Adrenal gland (tissue), 12 donors: Measurements from ENCODE around the gene GALT. TPM values are rescaled to one million over a fixed set of nuclear protein-coding genes. Genes with fewer than 3 reads are reported as not detected.

Source experiments
- DNase-seq, 7 donors: peaks; one replicate each; pipeline ENCODE4 v3.0.0-alpha.2; 2019 to 2020
- H3K27ac ChIP-seq, 5 donors: fragments of 200-600 bp; sonication (generic) in 4 of 5; 1 replicate in 3 of 5; 2 replicates in 2 of 5; pipeline versions ENCODE4 v1.5.1 to v1.8.0; 2016 to 2020; ENCODE audit warnings: mild to moderate bottlenecking in 1 of 5
- H3K27me3 ChIP-seq: fragments of 200-600 bp; 2 replicates; pipeline ENCODE4 v1.8.0; 2021
- H3K36me3 ChIP-seq, 2 donors: fragments of 200-600 bp; replicated peaks in 1 of 2; 1 replicate in 1 of 2; 2 replicates in 1 of 2; pipeline versions ENCODE4 v1.5.1 to v1.8.0; 2018 to 2022
- H3K4me1 ChIP-seq, 2 donors: fragments of 200-600 bp; replicated peaks in 1 of 2; 1 replicate in 1 of 2; 2 replicates in 1 of 2; pipeline versions ENCODE4 v1.5.1 to v1.8.0; 2018 to 2021
- H3K4me3 ChIP-seq, 4 donors: fragments of 200-600 bp; sonication (generic) in 3 of 4; one replicate each; pipeline ENCODE4 v1.5.1; 2016 to 2018
- H3K9me3 ChIP-seq, 3 donors: fragments of 200-600 bp; sonication (generic) in 1 of 3; replicated peaks in 1 of 3; 1 replicate in 2 of 3; 2 replicates in 1 of 3; pipeline versions ENCODE4 v1.5.1 to v1.8.0; 2016 to 2021
- CTCF ChIP-seq, 6 experiments: fragments of 450-650 bp in 4 of 6; fragments of 200-600 bp in 2 of 6; sonication (generic) in 1 of 6; IDR thresholded peaks; 1 replicate in 5 of 6; 2 replicates in 1 of 6; pipeline versions ENCODE4 v1.5.1 to v1.8.0; 2016 to 2021; ENCODE audit warnings: antibody characterized with exemption in 6 of 6, mild to moderate bottlenecking in 2 of 6, moderate library complexity in 1 of 6
- POLR2A ChIP-seq, 2 donors: fragments of 450-650 bp; IDR thresholded peaks; one replicate each; pipeline ENCODE4 v1.6.1; 2017; ENCODE audit warnings: antibody characterized with exemption in 2 of 2, mild to moderate bottlenecking in 2 of 2, moderate library complexity in 1 of 2
- WGBS, 4 donors: extraction: QIAGEN DNeasy Blood & Tissue Kit in 2 of 4; methylation state at CpG; one replicate each; pipeline versions ENCODE4 v1.1.5 to v1.1.7; 2013 to 2017; 5-methylcytosine and 5-hydroxymethylcytosine counted together
- intact Hi-C, 2 donors: fragments of 100-400 bp; cut with DNase I; formaldehyde crosslinking; loops; one replicate each; pipeline versions ENCODE4 v1.14.1 to v1.15.0; 2022 to 2023
- polyA plus RNA-seq, 3 donors: library from polyadenylated mRNA; stranded (reverse); fragments of 200-250 nt in 2 of 3; fragments of 350-450 nt in 1 of 3; fragmentation: Illumina TruSeq in 1 of 3; extraction: RNeasy Lipid Tissue Mini Kit (QIAGEN cat#74804) in 1 of 3; gene quantifications; one replicate each; pipeline ENCODE4 v1.2.3, GENCODE V29; 2013 to 2014
- total RNA-seq, 9 donors: library from RNA; depleted of rRNA in 4 of 9; stranded (reverse); fragments of >200 nt in 4 of 9; fragments of 120-200 nt in 1 of 9; fragmentation: NEBNext Ultra II Directional in 1 of 9; extraction: Animal tissue kit (Norgen Biotek cat#: 25700) in 1 of 9; gene quantifications; one replicate each; pipeline versions ENCODE4 v1.1.0 to v1.2.4, GENCODE V29; 2013 to 2023
- donor health status: healthy with polysubstance abuse.
- donor health status: Bipolar disorder and iron deficiency.
- donor health status: DM: yes; HTN: yes; CAD: no.
- donor health status: DM: no; HTN: no; CAD: no.
- donor health status: DM: no; HTN: no; CAD: no.
- donor health status: DM: yes; HTN: yes; CAD: no.

GALT gene
- total and polyA plus RNA-seq, 12 donors, result 37.5 to 147 (median 87.6) TPM

GRCh38 chr9:34689116-34689470 lies 42.6 kb downstream of the GALT start:
- TF ChIP-seq POLR2A (IDR thresholded peaks at IDR 0.05), result no peak
- no peak for TF ChIP-seq CTCF (IDR thresholded peaks at IDR 0.05)
- no peak overlapping the region for H3K27ac ChIP-seq
- H3K9me3 ChIP-seq, result no peaks in the 10 kb centered on the region

GRCh38 chr9:34689512-34689911 lies 43.0 kb downstream of the GALT start:
- no peak for DNase-seq
- no peaks in the 10 kb centered on the region for H3K9me3 ChIP-seq
- no peak overlapping the region for H3K4me3 ChIP-seq
- no peak for TF ChIP-seq POLR2A (IDR thresholded peaks at IDR 0.05)
- TF ChIP-seq CTCF (IDR thresholded peaks at IDR 0.05), result no peak
- no peak overlapping the region for H3K27ac ChIP-seq
- WGBS, 4 donors, result 73 to 85% (median 78%) methylated on average over 8 of the region's 8 CpGs
- H3K4me1 ChIP-seq, result no peaks in the 10 kb centered on the region
- intact Hi-C loops, result no loop called here
- no peaks in the 10 kb centered on the region for H3K27me3 ChIP-seq
- H3K36me3 ChIP-seq, result no peaks in the 10 kb centered on the region

More at GRCh38 chr9:34689116-34689470, 42.6 kb downstream of the GALT start:
- H3K36me3 ChIP-seq, result no peaks in the 10 kb centered on the region
- no peak overlapping the region for H3K4me3 ChIP-seq
- H3K4me1 ChIP-seq, result no peaks in the 10 kb centered on the region
- intact Hi-C loops, result no loop called here
- H3K27me3 ChIP-seq, result no peaks in the 10 kb centered on the region
- DNase-seq, result no peak
- 82 to 92% (median 89%) methylated on average over 4 of the region's 4 CpGs for WGBS, 4 donors

GRCh38 chr9:34690983-34691935 lies 44.8 kb downstream of the GALT start, which contains the start of gene CCL19:
Gene CCL19, minus strand, starts transcription at chr9:34691276. Its CDS starts 137 bp downstream, at chr9:34691139.
- H3K36me3 ChIP-seq, result no peaks in the 10 kb centered on the region
- WGBS, 4 donors, result 61 to 76% (median 67%) methylated on average over 6 of the region's 6 CpGs
- H3K4me1 ChIP-seq, result no peaks in the 10 kb centered on the region
- no peak within 1 kb of the TSS for H3K4me3 ChIP-seq
- intact Hi-C loops, result no loop called here
- DNase-seq, result no peak
- no peaks in the 10 kb centered on the region for H3K27me3 ChIP-seq
- TF ChIP-seq POLR2A (IDR thresholded peaks at IDR 0.05), result no peak
- no peak for TF ChIP-seq CTCF (IDR thresholded peaks at IDR 0.05)
- no peaks in the 10 kb centered on the region for H3K9me3 ChIP-seq
- H3K27ac ChIP-seq, result no peak within 1 kb of the TSS

GRCh38 chr9:34691936-34692315 lies 45.5 kb downstream of the GALT start:
- no peaks in the 10 kb centered on the region for H3K4me1 ChIP-seq
- 67 to 76% (median 70%) methylated on average over 5 of the region's 5 CpGs for WGBS, 4 donors

More at GRCh38 chr9:34691936-34692315, 45.5 kb downstream of the GALT start:
- no peaks in the 10 kb centered on the region for H3K27me3 ChIP-seq
- no peak overlapping the region for H3K27ac ChIP-seq
- TF ChIP-seq POLR2A (IDR thresholded peaks at IDR 0.05), result no peak
- TF ChIP-seq CTCF (IDR thresholded peaks at IDR 0.05), result no peak
- intact Hi-C loops, result no loop called here
- H3K9me3 ChIP-seq, result no peaks in the 10 kb centered on the region
- DNase-seq, result no peak
- no peak overlapping the region for H3K4me3 ChIP-seq
- no peaks in the 10 kb centered on the region for H3K36me3 ChIP-seq
